NCI-H2029 (cell line): Measurements from ENCODE around the gene PPL.
A peak's percentile ranks its signal among the peaks of the same experiment; 100 is the strongest.
"Not testable (repeated sequence)": the region's sequence is repeated elsewhere in the genome, so short reads cannot be mapped to it uniquely, and the experiment has no call there.

ENCODE experiments used
- DNase-seq: peaks from one replicate; lab custom pipeline; 2025; lab: John Stamatoyannopoulos, UW

The PPL gene, protein sequence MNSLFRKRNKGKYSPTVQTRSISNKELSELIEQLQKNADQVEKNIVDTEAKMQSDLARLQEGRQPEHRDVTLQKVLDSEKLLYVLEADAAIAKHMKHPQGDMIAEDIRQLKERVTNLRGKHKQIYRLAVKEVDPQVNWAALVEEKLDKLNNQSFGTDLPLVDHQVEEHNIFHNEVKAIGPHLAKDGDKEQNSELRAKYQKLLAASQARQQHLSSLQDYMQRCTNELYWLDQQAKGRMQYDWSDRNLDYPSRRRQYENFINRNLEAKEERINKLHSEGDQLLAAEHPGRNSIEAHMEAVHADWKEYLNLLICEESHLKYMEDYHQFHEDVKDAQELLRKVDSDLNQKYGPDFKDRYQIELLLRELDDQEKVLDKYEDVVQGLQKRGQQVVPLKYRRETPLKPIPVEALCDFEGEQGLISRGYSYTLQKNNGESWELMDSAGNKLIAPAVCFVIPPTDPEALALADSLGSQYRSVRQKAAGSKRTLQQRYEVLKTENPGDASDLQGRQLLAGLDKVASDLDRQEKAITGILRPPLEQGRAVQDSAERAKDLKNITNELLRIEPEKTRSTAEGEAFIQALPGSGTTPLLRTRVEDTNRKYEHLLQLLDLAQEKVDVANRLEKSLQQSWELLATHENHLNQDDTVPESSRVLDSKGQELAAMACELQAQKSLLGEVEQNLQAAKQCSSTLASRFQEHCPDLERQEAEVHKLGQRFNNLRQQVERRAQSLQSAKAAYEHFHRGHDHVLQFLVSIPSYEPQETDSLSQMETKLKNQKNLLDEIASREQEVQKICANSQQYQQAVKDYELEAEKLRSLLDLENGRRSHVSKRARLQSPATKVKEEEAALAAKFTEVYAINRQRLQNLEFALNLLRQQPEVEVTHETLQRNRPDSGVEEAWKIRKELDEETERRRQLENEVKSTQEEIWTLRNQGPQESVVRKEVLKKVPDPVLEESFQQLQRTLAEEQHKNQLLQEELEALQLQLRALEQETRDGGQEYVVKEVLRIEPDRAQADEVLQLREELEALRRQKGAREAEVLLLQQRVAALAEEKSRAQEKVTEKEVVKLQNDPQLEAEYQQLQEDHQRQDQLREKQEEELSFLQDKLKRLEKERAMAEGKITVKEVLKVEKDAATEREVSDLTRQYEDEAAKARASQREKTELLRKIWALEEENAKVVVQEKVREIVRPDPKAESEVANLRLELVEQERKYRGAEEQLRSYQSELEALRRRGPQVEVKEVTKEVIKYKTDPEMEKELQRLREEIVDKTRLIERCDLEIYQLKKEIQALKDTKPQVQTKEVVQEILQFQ (N-terminal part only)

GRCh38 chr16:4936991-4937781 is at the start of gene PPL:
TSS of gene PPL (minus strand) at chr16:4937148. CDS start at chr16:4937045, 103 bp downstream.
- DNase-seq = peak; percentile 60

GRCh38 chr16:4984174-4984990 is 47.4 kb upstream of the PPL start:
- no peak for DNase-seq

DNA sequence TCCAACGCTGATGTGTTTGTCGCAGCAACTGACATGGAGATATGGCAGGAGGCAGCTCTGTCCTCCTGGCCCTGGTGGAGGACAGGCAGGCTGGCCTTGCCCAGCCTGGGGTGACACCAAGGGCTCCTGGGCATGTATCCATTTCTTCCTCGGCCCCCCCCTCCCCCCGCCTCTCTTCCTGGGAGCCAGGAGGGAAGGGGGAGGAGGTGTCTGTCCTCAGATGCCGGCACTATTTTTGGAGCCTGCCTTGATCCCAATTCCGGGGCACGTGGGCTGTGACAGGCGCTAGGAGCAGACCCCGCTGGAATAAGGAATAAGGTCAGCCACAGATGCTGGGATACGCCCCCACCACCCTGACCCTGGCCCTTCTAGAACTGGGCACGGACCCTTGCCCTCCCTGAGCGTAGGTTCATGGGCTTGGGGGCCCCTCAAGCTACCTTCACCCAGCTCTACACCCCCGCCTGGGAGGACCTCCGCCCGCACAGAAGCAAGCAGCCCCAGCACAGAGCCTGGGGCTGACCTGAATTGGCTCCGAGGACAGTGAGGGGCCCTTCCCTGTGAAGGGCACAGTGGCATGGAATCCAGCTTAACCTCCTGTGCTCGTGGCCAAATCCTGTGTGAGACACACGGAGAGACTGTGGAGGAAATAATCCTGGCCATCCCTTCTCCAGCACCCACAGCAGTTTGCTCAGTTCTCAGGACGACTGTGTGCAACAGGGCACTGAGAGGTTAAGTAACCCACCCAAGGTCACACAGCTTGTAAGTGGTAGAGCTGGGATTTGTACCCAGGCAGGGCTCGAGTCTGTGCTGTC is 45.3 kb upstream of the PPL start:
- DNase-seq = no peak

DNA sequence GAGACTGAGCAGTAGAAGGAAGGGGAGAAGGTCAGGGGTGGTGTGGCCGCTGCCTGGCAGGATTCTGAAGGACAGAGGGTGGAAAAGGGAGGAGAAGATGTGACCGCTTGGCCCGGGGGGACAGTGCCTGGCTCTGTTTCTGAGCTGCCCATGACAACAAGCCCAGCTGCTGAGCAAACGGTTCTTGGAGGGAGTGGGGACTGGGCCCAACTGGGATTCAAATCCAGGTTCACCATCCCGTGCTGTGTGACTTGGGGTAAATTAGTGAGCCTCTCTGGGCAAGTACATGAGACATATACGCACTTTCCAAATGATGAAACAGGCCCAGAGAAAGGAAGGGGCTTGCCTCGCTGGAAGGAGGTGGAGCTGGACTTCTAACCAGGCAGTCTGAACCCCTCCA is 44.5 kb upstream of the PPL start:
- DNase-seq = no peak

DNA sequence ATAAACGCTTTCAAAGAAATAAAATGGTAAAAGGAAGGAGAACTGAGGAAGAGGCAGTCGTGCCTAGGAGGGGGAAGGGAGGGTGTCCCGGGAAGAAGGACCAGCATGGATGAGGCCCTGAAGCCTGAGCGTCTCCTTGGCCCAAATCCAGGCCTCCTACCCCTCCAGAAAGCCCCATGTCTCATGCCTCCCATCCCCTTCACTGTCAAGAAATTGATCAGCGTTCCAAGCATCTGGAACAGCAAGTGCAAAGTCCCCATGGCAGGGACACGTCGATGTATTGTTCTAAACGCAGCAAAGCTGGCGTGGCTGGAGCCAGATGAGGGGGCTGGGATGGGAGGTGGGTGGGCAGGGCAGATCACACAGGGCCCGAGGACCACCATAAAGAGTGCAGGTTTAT is 43.7 kb upstream of the PPL start:
- no peak for DNase-seq

DNA sequence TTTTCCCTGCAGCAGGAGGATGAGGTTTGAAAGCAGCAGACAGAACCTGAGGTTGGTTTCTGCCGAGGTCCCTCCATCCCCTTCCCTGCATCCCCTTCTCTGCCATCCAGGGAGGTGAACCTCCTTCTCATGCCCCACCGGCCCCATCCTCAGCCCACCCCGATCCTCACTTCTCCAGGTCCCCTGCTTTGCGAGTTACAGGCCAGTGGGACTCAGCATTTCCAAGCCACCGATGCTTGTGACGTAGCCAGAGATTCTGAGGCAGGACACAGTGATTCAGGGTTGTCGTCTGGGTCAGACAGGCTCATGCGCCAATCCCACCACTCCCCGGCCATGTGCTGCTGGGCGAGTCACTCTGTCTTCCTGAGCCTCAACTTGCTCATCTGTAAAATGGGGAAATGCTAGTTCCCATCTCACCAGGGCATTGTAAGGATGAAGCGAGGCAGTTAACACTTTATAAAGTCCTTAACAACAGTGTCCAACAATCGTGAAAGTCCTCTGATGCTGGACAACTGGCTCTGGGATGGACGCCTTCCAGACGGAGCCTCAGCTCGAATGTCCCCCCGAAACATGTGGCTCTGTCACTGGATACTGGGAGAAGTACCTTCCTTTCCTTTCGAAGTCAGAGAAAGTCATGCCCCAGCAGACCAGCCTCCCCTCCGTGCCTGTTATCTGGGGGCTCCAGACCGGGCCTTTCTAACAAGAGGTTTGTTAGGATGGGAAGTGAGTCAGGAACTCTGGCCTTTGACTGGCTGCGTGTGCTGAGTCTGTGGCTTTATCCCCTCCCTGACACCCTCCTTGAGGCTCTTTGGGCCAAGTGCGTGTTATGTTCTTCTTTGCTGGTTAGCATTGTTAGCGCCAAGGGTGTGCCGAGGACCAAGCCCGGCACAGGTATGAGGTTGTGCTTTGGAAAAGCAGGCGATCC is 43.0 kb upstream of the PPL start:
- no peak for DNase-seq

DNA sequence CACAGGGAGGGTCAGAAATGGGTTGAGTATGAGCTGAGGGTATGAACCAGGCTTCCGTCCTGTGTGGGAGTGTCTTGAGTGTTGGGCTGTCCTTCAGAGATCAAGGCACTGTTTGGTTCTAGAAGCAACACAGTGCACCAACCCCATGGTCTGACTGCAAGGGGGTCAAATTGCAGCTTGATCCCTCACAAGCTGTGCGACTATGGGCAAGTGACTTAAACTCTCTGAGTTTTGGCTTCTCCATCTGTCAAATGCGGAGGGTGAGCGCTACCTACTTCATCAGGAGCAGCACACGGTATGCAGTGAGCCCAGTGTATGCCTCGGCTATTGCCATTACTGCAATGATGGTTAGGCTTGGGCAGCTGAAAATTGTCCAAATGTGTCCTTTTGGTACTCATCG is 42.2 kb upstream of the PPL start:
- no peak for DNase-seq

DNA sequence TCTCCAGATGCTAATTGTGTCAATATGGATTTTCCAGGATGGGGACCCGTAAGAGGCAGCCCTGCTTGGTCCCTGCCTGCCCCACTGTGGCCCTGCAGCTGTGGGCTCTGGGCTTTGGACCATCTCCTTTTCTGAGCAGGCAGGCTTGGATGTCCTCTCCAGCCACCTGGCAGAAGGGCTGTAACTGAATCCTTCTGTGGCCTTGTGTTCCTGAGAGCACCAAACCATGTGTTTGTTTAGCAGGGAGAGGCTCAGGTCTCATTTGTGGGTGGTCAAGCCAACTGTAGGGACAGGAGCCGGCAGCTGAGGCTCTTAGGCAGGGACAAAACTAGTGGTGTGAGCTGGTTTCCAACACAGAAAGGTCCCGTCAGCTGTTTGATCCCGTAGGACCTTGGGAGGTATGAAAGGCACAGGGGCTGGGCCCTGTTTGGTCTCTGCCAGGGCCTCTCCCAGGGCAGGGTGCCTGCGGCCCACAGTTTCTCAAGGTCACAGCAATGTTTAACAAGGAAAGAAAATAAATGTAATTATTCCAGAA is 39.7 kb upstream of the PPL start:
- DNase-seq = peak; percentile 66

- DNase-seq = no peak
Observed at GRCh38 chr16:4976079-4976478, 39.1 kb upstream of the PPL start.

- no peak for DNase-seq
Observed at GRCh38 chr16:4972938-4973587, 36.1 kb upstream of the PPL start.

DNA sequence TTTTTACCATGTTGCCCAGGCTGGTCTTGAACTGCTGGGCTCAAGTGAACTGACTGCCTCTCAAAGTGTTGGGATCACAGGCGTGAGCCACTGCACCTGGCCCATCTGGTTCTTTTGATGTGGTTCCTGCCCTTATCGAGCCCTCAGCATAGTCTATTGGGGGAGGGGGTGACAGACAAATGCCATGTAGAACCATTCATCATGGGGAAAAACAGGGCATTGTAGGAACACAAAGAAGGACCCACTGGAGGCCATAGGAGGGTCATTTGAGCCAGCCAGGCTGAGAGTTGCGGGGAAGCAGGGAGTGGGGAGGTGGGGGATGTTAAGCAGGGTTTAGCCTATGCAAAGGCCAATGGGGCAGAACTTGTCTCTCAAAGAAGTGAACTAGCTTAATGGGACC is 33.1 kb upstream of the PPL start:
- DNase-seq = no peak

- no peak for DNase-seq
Observed at GRCh38 chr16:4968879-4969483, 32.0 kb upstream of the PPL start.

GRCh38 chr16:4968278-4968677 is 31.3 kb upstream of the PPL start:
- not testable (repeated sequence) for DNase-seq

DNA sequence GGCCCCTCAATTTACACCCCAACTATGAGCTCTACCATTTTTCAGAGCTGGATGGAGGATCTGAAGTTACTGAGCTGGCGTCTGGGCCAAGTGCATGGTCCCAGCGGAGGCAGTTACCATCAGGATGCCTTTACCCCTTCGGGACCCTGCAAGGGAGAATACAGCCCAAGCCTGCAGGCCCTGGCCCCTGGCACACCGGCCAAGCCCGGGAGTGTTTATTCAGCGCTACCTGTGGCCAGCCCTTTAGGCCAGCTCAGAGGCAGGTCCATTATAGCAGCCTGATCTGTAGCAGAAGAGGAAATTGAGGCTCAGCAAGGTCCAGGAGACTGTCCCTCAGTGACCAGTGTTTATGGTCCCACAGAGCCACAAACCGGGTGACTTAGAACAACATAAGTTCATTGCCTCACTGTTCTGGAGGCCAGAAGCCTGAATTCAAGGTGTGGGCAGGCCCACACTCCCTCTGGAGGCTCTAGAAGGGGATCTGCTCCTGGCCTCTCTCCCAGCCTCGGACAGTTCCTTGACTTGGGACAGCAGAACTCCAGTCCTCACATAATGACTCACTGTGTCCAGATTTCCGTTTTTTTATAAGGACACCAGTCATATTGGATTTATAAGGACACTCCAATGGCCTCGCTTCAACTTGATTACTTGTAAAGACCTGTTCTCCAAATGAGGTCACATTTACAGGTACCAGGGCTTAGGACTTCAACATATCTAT is 29.9 kb upstream of the PPL start:
- no peak for DNase-seq

DNA sequence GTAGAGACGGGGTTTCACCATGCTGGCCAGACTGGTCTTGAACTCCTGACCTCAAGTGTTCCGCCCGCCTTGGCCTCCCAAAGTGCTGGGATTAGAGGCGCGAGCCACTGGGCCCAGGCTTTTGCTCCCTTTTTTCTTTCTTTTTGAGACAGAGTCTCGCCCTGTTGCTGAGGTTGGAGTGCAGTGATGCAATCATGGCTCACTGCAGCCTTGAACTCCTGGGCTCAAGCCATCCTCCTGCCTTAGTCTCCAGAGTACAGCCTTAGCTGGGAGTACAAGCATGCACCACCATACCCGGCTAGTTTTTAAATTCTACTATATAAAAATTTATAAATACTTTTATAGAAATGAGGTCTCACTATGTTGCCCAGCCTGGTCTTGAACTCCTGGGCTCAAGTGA is 26.6 kb upstream of the PPL start:
- DNase-seq = not testable (repeated sequence)

- DNase-seq = no peak
Observed at GRCh38 chr16:4962716-4963115, 25.8 kb upstream of the PPL start.

GRCh38 chr16:4960579-4960978 is 23.6 kb upstream of the PPL start:
- no peak for DNase-seq
